Measurements from ENCODE around the gene TAF11.
A peak's percentile ranks its signal among the peaks of the same experiment; 100 is the strongest.
"Not testable (repeated sequence)": the region's sequence is repeated elsewhere in the genome, so short reads cannot be mapped to it uniquely, and the experiment has no call there.

TAF11 gene

GRCh38 chr6:34906826-34907225 is 19.0 kb upstream of the TAF11 start:
- DNase-seq (ENCODE audit: extremely low read depth in 1 of 2, low read depth in 1 of 2): no peak

GRCh38 chr6:34904990-34905613 is 17.3 kb upstream of the TAF11 start:
- no peak for DNase-seq (ENCODE audit: extremely low read depth in 1 of 2, low read depth in 1 of 2)

GRCh38 chr6:34901930-34902329 is 14.1 kb upstream of the TAF11 start:
- DNase-seq (ENCODE audit: extremely low read depth in 1 of 2, low read depth in 1 of 2): no peak

- DNase-seq (ENCODE audit: extremely low read depth in 1 of 2, low read depth in 1 of 2): no peak
These were observed 12.6 kb upstream of the TAF11 start for GRCh38 chr6:34900321-34901031.

- DNase-seq (ENCODE audit: extremely low read depth in 1 of 2, low read depth in 1 of 2): not testable (repeated sequence)
These were observed 11.9 kb upstream of the TAF11 start for GRCh38 chr6:34899748-34900147.

GRCh38 chr6:34897716-34898115 is 9.9 kb upstream of the TAF11 start:
- no peak for DNase-seq (ENCODE audit: extremely low read depth in 1 of 2, low read depth in 1 of 2)

- no peak for DNase-seq (ENCODE audit: extremely low read depth in 1 of 2, low read depth in 1 of 2)
These were observed 9.3 kb upstream of the TAF11 start for GRCh38 chr6:34897130-34897529.

GRCh38 chr6:34894693-34895092 is 6.9 kb upstream of the TAF11 start:
- DNase-seq (ENCODE audit: extremely low read depth in 1 of 2, low read depth in 1 of 2): no peak

GRCh38 chr6:34891296-34891695 is 3.5 kb upstream of the TAF11 start:
- DNase-seq (ENCODE audit: extremely low read depth in 1 of 2, low read depth in 1 of 2): no peak

- DNase-seq (ENCODE audit: extremely low read depth in 1 of 2, low read depth in 1 of 2): no peak
These were observed 2.7 kb upstream of the TAF11 start for GRCh38 chr6:34890533-34890925.

- DNase-seq (ENCODE audit: extremely low read depth in 1 of 2, low read depth in 1 of 2): peak; percentile 80 to 92
These were observed 1.2 kb upstream of the TAF11 start, which contains the start of gene ANKS1A for GRCh38 chr6:34888874-34889555. Gene ANKS1A (plus strand): TSS chr6:34889255. CDS start chr6:34889403, 148 bp downstream.

- no peak for DNase-seq (ENCODE audit: extremely low read depth in 1 of 2, low read depth in 1 of 2)
These were observed 643 bp upstream of the TAF11 start for GRCh38 chr6:34888514-34888856.

- not testable (repeated sequence) for DNase-seq (ENCODE audit: extremely low read depth in 1 of 2, low read depth in 1 of 2)
These were observed 2.0 kb downstream of the TAF11 start for GRCh38 chr6:34885837-34886236.

- DNase-seq (ENCODE audit: extremely low read depth in 1 of 2, low read depth in 1 of 2): no peak
These were observed 2.8 kb downstream of the TAF11 start for GRCh38 chr6:34884996-34885395.

- DNase-seq (ENCODE audit: extremely low read depth in 1 of 2, low read depth in 1 of 2): not testable (repeated sequence)
These were observed 3.8 kb downstream of the TAF11 start for GRCh38 chr6:34884073-34884472.

- DNase-seq (ENCODE audit: extremely low read depth in 1 of 2, low read depth in 1 of 2): no peak
These were observed 9.9 kb downstream of the TAF11 start for GRCh38 chr6:34877869-34878485.

GRCh38 chr6:34877259-34877658 is 10.6 kb downstream of the TAF11 start:
- DNase-seq (ENCODE audit: extremely low read depth in 1 of 2, low read depth in 1 of 2): no peak

GRCh38 chr6:34876472-34876871 is 11.4 kb downstream of the TAF11 start:
- DNase-seq (ENCODE audit: extremely low read depth in 1 of 2, low read depth in 1 of 2): no peak

GRCh38 chr6:34875292-34876213 is 12.3 kb downstream of the TAF11 start:
- DNase-seq (ENCODE audit: extremely low read depth in 1 of 2, low read depth in 1 of 2): no peak

- DNase-seq (ENCODE audit: extremely low read depth in 1 of 2, low read depth in 1 of 2): no peak
These were observed 15.5 kb downstream of the TAF11 start for GRCh38 chr6:34872332-34872731.

- DNase-seq (ENCODE audit: extremely low read depth in 1 of 2, low read depth in 1 of 2): no peak
These were observed 16.0 kb downstream of the TAF11 start for GRCh38 chr6:34871853-34872252.
